HG03135 (cell line): Measurements from ENCODE around the gene SLC2A9.
"Not testable (repeated sequence)": the region's sequence is repeated elsewhere in the genome, so short reads cannot be mapped to it uniquely, and the experiment has no call there.

Experiments
- ATAC-seq: cut with Tn5 transposase; IDR thresholded peaks from one replicate; pipeline ENCODE4 v1.9.1; 2021; ENCODE audit warnings: mild to moderate bottlenecking, moderate library complexity; ENCODE audit not compliant: unreplicated experiment

SLC2A9 gene

DNA sequence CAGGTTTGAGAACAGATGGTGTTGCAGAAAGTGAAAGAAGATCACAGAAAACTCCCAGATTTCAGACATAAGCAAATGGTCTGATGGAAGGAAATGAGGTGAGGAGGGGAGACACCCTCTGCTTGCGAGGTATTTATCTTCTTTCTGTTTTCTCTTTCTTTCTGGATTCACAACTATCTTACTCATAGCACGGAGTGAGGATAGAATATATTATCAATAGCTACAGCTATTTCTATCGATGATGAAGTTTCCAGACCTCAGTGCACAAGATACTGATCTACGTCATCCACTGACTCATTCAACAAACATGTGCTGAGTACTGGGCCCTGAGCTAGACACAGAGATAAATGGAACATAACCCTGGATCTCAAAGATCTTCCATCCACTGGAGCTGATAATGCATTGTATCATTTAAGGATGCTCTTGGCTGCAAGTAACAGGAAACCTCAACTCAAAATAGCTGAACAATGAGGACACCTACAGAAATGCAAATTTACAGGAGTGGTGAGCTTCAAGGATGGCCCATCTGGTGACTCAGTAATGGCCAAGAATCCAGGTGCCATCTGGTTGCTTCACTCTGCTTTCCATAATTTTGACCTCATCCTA is 21.2 kb downstream of the SLC2A9 start:
- peak; percentile 41 for ATAC-seq

DNA sequence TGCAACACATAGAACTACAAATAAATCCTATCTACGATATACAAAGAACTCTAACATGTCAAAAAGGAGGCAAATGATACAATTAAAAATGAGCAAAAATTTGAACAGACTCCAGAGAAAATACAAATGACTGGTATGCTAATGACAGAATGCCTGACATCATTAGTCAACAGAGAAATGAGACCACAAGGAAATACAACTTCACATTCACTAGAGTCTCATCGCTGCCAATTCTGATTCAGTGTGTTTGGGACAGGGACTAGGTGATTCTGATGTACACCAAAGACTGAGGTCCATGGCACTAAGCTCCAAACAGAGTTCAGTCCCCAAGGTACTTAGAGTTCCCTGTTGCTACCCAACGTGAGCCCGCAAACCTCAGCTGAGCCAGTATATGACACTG is 23.4 kb downstream of the SLC2A9 start:
- no peak for ATAC-seq

DNA sequence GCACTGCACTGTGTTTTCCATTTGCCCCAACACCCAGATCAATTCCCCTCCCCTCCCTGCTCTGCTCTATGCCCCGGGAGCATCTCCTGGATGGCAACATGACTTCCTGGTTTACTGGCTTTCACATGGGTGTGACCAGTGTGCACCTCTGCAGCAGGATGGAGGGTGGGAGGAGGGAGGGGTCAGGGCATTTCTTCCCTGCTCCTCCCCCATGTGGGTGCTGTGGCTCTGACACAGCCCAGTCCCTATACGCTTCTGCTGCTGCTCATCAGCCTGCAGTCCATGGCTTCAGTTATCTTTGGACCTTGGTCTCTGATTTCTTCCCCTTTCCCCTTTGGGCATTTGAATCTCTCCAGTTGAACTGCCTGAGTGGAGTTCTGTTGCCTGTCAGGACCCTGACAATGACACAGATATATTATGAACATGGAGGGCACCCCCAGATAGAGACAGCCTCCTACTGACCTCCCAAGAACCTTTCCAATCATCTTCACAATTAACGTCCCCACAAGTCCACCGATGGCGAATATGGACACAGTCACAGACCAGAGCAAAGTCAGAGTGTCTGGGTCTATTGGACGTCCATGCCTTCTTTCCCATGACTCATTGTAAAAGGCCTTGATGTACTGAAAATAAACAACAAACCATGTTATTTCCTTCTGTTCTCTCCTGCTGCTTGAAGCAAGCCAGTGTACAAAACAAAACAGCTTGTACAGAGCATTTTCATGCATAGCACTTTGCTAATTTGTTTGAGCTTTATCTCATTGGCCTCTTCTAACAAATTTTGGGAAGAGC is 24.8 kb downstream of the SLC2A9 start:
- ATAC-seq: no peak

DNA sequence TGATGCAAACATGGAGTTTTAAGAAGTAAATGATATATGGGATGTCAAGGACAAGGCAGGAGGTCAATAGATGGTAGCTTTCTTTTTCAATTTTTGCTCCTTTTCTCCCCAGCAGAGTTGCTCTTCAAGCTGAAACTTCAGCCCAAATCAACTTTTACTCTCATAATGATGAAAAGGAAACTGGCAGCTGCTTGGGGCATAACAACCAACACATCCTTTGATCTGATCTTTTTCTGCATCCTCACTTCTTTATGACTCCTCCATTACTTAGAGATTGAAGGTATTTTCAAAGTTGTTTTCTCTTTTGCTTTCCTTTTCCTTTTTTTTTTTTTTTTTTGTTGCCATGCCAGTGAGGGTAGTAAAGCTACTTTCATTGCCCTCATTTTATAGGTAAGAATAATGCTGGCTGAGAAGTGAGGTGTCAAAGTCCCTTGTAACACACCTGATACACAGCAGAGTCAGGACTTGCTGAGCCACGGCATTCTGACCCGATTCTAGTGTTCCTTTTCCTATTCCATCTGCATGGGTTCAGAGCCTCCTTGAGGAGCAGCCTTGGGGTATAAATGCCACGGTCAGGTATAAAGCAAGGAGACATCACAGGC is 26.9 kb downstream of the SLC2A9 start:
- ATAC-seq: peak; percentile 64

DNA sequence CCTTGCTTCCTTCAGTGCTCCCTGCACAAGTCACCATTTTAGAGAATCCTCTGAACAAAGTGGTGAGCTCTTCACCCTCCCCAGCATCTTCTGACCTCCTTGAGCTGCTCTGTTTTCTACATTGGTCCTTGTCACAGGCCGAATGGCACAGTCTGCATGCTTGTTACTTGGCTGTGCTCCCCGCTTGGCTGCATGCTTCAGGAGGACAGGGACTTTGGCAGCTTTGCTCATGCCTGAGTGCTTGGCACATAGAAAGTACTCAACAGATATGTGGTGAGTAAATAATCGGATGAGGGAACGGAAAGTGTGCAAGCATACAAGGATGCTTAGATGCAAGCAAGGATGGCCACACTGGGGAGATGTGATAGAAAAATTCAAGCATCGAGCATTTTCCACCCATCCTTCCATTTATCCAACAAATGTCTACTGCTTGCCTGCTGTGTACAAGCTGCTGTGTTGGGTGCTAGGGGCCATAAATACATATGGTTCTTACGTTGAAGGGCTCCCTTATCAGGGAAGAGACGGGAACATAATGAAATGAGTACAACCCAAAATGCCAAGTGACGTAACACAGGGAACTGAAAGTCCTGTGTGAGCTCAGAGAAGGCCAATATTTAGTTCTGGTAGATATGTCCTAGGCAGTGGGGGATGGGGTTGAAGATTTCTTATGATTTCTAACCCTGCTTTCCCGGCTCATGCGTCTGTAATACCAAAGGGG is 31.2 kb downstream of the SLC2A9 start:
- ATAC-seq: no peak

DNA sequence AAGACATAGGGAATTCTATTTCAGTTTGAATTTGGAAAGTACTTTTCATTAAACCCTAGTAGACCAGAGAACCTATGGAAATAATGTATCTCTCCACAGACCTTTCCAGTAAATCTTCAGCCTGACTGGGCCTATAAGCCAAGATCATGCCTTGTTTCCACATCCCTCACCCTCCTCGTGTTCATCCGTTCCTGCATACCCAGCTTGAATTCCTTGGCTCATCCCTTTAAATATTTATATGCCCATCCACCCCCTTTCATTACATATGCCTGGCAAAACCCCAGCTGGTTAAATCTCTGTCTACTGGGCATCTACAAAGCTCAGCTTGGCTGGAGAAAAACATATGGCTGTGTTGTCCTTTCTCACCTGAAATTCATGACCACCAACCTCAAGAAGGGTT is 32.4 kb downstream of the SLC2A9 start:
- no peak for ATAC-seq

DNA sequence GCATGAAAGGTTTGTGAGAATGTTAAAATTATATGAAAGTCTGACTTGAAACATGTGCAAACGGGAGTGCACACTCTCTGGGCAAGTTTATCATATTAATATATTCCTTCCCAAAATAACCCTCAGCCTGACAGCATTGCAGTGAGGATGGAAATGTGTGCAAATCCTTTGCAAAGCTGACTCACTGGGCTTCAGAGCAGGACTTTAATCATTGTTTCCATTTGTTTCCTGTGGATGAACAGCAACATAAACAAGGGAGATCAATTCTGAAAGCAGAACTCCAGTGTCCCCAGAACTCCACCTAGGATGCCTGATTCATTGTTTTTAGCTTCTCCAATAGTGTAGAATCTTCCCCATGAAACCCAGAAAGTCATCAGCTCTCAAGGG is 32.9 kb downstream of the SLC2A9 start:
- ATAC-seq: no peak

DNA sequence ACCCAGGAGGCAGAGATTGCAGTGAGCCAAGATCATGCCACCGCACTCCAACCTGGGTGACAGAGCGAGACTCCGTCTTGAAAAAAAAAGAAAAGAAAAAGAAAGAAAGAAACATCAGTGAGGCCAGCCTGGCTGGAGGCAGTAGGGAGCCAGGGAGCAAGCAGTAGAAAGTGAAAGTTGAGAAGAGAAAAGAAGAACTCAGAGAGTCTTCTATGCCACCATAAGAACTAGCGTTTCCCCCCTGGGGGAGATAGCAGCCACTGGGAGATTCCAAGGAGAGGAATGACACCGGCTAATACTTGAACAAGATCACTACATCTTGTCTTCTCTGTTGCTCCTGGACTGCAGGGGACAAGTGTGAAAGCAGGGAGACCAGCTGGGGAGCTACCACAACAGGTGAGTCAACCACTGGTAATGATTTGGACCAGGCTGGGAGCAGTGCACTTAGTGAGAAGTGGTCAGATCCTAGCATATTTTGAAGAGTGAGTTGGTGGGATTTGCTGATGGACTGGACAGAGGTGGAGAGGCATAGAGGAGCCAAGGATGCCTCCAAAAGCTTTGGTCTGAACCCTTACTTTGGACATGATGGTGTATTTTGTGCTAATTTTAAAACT is 33.4 kb downstream of the SLC2A9 start:
- ATAC-seq: no peak

DNA sequence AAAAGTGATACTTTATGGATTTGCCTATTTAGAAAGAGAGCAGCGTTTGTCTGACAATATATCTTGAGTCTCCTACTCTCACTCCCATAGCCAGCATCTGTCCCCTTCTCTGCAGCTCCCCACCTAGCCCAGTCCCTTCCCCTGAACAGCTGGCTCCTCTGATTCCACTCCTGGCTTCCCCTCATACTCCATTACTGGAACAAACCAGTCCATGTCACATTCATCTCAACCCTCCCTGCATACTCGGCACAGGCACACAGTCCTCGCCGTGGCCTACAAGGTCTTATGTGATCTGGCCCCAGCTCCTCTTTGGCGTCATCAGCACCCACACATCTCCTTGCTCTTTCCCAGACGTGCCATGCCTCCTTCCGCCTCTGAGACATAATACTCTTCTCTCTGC is 36.7 kb downstream of the SLC2A9 start:
- ATAC-seq: no peak

DNA sequence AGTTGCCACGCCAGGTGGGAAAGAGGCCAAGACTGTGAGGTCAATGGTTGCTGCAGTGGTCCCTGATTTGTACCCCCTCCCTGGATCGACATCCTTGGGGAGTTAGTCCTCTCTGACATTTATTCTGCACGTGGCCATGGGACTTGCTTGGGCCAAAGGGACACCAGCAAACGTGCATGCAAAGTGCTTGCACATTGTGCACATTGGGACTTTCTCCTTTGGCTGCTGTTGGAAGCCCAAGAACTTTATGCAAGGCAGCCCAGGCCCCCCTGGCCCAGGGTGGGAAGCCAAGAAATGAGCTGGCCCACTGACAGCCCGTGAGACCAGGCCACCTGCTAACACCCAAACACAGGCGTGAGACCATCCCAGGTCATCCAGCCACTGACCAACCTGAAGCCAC is 38.1 kb downstream of the SLC2A9 start:
- ATAC-seq: no peak

DNA sequence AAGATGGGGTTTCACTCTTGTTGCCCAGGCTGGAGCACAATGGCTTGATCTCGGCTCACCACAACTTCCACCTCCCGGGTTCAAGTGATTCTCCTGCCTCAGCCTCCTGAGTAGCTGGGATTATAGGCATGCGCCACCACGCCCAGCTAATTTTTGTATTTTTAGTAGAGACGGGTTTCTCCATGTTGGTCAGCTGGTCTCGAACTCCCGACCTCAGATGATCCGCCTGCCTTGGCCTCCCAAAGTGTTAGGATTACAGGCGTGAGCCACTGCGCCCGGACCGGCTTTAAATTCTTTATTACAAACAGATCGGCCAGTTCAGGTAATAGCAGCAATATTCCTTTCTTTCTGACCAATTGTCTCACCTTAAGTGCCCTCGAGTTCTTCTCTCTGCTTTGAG is 39.4 kb downstream of the SLC2A9 start:
- not testable (repeated sequence) for ATAC-seq

DNA sequence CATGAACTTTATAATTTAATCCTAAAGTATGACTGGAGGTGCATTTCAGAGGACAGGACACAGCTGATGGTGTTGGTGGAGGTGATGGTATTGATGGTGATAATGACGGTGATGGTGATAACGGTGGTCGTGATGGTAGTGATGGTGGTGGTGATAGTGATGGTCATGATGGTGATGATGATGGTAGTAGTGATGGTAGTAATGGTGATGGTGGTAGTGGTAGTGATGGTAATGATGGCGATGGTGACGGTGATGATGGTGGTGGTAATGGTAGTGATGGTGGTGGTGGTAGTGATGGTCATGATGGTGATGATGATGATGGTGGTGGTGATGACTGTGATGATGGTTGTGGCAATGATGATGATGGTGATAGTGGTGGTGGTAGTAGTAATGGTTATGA is 40.4 kb downstream of the SLC2A9 start:
- no peak for ATAC-seq

DNA sequence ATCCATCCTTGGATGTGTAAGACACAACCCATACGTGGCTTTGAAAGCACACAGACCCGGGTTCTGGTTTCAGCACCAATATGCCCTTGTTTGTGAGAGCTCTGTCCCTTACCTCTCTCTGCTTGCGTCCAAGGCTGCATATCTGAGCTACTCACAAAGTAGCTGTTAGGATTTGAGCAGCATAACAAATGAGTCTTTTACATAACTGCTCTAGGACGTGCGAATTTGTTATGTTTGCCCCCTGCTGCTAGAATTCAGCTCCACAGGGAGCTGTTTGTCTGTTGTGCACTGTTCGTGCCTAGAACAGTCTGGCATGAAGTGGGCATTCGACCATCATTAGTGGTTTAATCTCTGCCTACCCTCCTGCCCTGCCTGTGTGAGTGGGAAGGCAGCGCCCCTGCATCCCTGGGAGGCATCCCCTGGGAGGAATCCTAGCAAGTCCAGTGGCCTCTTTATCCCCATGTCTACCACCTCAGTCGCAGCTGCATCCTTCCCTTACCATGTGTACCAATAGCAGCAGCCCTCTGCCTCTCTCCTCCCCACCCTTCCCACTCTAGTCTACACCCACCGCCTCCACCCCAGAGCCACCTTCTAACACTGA is 42.1 kb downstream of the SLC2A9 start:
- no peak for ATAC-seq

DNA sequence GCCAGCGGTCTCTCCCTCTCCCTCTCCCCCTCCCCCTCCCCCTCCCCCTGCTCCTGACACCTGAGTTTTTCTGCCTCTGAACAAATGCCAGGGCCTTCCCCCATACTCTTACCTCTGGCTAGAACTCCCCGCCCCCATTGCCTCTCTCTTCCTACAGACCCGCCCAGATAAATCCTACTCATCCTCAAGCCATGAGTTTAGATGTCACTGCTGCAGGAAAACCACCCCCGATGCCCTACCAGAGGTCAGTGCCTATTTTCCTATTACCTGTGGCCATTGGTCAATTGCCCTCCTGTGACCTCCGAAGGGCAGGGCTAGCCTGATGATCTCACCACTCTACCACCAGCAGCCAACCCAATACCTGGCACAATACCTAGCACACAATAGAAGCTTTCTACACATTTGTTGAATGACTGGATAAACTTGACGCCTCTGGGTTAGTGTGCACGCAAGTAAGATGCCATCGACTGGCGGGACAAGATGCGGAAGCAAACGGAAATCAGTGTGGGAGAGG is 43.7 kb downstream of the SLC2A9 start:
- no peak for ATAC-seq

DNA sequence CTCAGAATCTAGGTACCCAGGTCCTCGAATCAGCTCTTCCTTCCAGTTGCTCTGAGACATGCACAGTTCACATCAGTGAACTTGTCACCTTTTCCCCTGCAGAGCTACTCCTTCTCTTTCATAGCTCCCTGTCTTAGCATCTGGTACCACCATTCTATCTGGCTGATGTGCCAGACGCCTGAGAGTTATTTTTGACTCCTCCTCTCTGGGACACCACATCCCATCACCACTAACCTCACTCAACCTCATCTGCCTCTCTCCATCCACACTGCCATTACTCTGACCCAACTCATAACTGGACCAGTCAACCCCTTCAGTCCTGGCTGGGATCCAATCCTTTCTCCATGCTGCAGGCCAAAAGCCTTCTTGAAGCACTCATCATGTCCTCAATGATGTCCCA is 44.5 kb downstream of the SLC2A9 start:
- no peak for ATAC-seq

DNA sequence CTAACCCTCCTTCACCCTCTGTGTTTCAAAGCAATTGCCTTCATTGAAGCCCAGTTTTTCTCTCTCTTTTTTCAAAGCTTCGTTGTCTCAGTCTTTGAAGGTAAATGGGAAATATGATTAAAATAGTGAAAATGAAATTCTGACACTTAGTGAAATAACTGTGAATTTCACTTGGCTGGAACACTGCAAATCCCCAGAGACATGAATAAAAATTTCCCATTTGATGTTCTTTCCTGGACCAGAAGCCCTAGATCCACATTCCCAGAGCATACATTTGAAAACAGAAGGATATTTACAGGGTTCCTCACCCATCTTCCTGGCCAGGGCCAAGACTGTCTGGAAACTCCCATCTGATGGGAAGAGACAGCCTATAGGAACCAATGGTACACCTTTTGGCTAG is 45.0 kb downstream of the SLC2A9 start:
- ATAC-seq: no peak

DNA sequence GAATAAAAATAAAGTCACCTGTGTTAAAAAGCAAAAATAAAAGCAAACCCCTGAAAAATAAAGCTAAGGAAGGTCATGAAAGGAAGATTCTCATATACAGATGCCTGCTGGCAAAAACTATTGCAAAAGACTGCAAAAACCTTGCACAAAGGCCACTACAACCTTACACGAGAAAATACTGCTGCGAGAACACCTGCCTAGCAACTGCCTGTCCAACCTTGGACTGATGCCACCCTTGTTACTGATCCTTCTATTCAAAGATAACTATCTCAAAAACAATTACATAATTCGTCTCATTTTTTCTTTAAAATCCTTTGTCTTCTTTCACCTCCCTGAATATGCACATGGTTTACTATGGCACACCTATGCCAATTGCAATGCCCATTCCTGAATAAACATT is 49.6 kb downstream of the SLC2A9 start:
- ATAC-seq: no peak

DNA sequence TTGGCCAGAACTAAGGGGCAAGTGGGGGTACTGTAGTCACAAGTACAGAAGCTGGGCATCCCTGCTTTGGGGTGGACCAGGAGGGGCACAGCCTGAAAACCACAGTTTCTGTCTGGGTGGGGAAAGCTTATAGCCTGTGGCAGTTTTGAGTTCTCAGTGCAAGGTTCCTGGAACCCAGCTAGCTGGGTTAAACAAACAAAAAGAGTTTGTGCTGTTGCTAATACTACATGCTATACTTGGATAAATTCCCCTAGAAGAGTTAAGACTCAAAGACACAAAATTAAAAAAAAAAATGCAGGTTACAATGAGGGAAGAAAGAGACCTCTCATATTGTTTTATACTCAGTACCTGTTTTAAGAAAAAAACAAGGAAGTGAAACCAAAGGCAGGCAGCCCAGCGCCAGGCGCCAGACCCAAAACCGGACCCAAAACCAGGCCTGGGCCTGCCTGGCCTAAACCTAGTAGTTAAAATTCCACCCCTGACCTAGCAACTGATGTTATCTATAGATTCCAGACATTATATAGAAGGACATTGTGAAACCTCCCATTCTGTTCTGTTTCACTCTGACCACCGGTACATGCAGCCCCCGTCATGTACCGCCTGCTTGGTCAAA is 50.8 kb downstream of the SLC2A9 start:
- peak; percentile 91 for ATAC-seq

DNA sequence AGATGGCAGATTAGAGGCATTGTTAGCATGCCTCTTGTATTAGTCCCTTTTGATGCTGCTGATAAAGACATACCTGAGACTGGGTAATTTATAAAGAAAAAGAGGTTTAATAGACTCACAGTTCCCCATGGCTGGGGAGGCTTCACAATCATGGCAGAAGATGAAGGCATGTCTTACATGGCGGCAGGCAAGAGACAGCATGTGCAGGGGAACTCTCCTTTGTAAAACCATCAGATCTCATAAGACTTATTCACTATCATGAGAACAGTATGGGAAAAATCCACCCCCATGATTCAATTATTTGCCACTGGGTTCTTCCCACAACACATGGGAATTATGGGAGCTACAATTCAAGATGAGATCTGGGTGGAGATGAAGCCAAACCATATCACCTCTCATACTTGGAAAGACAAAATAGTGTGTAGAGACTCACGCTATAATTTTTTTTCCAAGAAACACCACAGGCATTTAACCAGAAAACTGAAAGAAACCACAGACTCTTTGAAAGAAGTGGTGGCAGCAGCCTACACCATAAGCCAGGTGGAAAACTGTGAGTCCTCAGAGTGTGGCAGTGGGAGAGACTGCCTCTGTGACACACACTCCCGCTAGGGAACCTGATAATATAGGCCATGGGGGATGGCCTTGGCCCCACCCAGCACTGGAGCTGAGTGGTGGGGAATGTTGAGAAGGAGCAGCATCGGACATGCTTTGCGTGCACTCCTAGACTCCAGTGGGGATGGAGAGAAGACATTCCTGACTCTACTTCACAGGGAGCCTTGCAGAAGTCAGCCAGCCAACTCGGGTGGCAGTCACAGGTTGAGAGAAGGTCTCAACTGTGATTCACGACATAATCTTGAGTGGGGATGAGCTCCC is 51.5 kb downstream of the SLC2A9 start:
- ATAC-seq: peak; percentile 19
